HG02678 (cell line): ENCODE results near the gene GNAI3.

Experiments
- ATAC-seq: cut with Tn5 transposase; IDR thresholded peaks from one replicate; pipeline ENCODE4 v1.9.1; 2021; ENCODE audit warnings: mild to moderate bottlenecking, moderate library complexity; ENCODE audit not compliant: unreplicated experiment

The GNAI3 gene

GRCh38 chr1:109543988-109544735 lies 4.3 kb upstream of the GNAI3 start:
- ATAC-seq: no peak

GRCh38 chr1:109546311-109547109 lies 1.9 kb upstream of the GNAI3 start:
- ATAC-seq: peak; percentile 37

DNA sequence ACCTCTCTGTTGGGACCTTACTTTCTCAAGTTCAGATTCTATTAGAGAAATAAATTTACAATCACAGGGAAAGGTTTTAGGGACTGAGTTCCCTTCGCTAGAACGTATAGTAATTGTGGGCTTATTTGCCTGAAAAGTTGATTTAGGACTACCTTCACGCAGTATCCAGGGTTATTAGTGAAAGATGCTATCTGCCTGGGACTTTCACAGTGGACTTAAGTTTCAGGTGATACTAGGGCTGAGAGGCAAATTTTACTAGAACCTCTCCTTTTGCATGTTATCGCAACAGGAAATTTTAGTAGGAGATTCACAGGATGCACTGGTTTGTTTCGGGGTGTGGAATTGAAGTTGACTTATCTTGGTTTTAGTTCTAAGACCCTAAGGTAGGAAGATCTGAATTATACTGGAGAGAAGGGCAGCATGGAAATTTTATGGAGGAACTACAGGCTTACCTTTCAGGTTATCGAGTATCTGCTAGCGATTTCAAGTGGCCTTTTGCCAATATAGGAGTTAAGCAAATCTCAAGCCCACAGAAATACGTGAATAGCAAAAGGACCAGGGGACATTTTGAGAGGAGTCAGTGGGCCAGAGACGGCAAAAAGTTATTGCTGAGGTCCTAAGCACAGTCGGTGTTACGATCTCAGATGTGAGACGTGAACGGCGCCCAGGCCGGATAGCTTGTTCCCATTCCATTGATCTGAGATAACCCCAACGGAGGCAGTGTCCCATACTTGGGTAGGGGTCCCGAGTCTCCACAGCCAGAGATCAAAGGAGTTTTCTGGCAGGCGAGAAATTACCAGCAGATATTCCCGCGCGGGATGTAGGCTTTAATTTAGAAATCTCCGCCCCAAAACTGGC lies 723 bp upstream of the GNAI3 start:
- ATAC-seq: peak; percentile 2

- ATAC-seq: no peak
Observed at GRCh38 chr1:109556563-109556962, 8.1 kb downstream of the GNAI3 start.

DNA sequence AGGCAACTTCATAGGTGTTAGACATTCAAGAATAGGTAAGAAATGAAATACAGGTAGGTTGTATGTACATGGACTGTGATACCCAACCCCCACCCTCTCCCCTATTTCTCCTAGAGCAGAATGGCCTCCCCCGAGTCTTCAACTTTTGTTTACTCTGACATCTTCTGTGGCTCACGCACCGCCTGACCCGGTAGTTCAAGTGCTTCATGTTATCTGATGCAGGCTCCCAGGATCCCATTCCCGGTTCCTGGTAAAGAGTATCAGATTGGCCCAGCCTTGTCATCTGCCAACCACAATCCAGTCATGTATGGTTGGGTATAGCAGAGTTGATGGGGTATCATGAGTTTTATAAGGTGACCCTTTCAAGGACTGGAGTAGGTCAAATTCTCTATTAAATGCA lies 9.1 kb downstream of the GNAI3 start:
- no peak for ATAC-seq

- no peak for ATAC-seq
Observed at GRCh38 chr1:109559995-109560394, 11.6 kb downstream of the GNAI3 start.

GRCh38 chr1:109564194-109564878 lies 15.9 kb downstream of the GNAI3 start:
- ATAC-seq: no peak

- no peak for ATAC-seq
Observed at GRCh38 chr1:109565241-109565640, 16.8 kb downstream of the GNAI3 start.

DNA sequence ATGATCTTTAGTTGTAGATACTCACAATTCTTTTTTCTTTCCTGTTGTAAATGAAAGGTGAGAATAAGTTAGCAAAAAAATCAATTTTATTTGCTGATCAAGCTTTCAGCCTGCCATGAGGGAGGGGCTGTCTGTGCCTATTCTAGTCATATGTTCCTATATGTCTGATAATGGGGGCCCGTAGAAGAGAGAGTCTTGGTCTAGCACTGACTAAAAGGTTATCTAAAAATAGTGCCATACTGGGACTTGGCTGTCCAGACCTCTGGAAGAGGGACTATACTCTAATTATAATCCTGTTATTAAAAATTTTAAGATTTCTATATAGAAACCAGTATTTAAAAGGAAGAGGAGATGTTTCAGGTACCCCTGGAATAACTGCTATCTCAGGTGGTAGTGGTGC lies 18.6 kb downstream of the GNAI3 start:
- ATAC-seq: no peak

DNA sequence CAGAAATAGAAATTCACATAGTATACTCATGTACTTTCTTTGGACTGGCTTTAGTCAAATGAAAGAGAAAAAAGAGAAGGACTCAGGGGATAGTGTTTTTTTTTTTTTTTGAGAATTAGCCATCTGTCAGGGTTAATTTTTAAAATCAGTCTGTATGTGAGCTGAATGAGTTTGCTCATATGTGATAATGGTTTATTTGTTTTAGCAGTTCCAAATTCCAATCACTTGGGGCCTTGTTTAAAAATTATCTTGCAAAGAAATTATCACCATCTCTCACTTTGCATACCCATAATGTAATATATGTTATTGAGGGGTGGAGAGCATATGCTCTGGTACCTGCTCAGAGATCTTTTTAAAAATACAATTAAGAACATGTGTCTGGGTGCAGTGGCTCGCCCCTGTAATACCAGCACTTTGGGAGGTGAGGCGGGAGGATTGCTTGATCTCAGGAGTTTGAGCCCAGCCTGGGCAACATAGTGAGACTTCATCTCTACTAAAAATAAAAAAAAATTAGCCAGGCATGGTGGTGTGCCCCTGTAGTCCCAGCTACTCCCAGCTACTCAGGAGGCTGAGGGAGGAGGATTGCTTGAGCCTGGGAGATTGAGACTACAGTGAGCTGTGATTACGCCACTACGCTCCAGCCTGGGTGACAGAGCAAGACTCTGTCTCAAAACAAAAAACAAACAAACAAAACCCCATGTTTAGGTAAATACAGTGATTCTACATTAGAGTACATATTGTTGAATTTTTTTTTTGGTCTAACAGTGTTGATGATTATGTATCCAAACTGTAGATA lies 19.7 kb downstream of the GNAI3 start:
- no peak for ATAC-seq

DNA sequence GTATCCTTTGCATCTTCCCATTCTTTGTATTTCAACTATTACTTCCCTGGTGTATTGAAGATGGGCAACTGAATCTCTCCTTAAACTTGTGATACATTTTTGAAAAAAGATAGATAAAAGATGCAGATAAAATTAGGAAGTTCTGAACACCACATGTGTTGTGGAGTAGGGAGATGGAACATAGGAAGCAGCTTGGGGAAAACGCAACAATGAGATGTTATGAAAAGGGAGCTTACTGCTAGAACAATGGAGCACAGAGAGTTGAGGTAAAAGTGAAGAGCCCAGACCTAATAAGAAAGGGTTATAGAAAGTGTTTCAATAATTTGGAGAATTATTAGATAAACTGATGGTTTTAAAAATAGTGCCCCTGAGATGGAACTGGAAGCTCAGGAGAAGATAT lies 20.9 kb downstream of the GNAI3 start:
- no peak for ATAC-seq

GRCh38 chr1:109570414-109570813 lies 22.0 kb downstream of the GNAI3 start:
- no peak for ATAC-seq

- ATAC-seq: no peak
Observed at GRCh38 chr1:109573785-109574184, 25.4 kb downstream of the GNAI3 start.

- no peak for ATAC-seq
Observed at GRCh38 chr1:109578947-109579443, 30.6 kb downstream of the GNAI3 start.

DNA sequence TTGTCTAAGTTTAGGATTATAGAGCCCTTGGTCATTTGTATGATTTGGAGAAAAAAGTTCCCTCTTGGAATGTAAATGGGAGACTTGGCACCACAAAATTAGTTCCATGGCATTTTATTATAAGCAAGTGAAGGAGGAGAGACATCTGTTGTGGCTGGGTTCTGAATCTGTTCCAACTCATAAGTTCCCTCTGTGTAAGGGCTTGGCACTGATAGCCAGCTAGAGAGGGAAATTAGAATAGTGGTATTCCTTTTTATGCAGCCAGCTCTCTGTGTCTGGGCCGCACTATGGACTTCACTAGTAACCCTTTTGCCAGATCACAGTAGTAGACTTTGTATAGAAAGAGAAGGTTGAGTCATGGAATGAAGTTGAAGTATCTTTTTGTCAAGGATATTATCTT lies 31.1 kb downstream of the GNAI3 start:
- ATAC-seq: no peak

- ATAC-seq: no peak
Observed at GRCh38 chr1:109582021-109582420, 33.6 kb downstream of the GNAI3 start.

GRCh38 chr1:109584766-109585165 lies 36.4 kb downstream of the GNAI3 start:
- no peak for ATAC-seq

GRCh38 chr1:109586055-109586454 lies 37.6 kb downstream of the GNAI3 start:
- ATAC-seq: no peak

GRCh38 chr1:109589177-109589576 lies 40.8 kb downstream of the GNAI3 start:
- no peak for ATAC-seq

DNA sequence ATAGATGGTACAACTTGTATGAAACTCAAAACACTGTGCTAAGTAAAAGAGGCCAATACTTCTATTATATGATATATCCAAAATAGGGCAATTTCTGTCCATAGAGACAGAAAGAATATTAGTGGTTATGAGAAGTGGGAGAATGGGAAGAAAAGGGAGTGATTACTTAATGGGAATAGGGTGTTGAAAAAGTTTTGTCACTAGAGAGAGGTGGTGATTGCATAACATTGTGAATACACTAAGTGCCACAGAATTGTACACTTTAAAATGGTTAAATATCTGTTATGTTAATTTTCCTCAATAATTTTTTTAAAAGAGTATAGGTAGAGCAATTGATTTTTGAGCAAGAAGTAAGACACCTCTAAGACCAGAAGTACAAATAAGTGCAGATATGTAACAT lies 41.3 kb downstream of the GNAI3 start:
- no peak for ATAC-seq
